Measurements from ENCODE around the gene RALBP1.

Gene RALBP1

GRCh38 chr18:9453283-9453682, 22.0 kb upstream of the RALBP1 start:
- H3K79me1 ChIP-seq (ENCODE audit: low read depth, low read length) = no peaks in the 10 kb centered on the region
- peaks cover 3 to 4% of the 10 kb centered on the region in 2 donors for H3K9me3 ChIP-seq (replicated peaks in 1 of 2; ENCODE audit: control insufficient read depth in 2 of 2, insufficient read depth in 1 of 2, low read depth in 1 of 2, low read length in 2 of 2)
- no peak overlapping the region for H2BK12ac ChIP-seq (ENCODE audit: low read length)
- no peak overlapping the region for H3K4me2 ChIP-seq (ENCODE audit: insufficient read depth, low read length, poor library complexity, severe bottlenecking)
- no peak overlapping the region for H3K18ac ChIP-seq (ENCODE audit: low read length)
- H3K4ac ChIP-seq (ENCODE audit: low read length) = no peak overlapping the region
- peaks cover 0 to 3% of the 10 kb centered on the region in 2 donors for H3K4me1 ChIP-seq (ENCODE audit: control insufficient read depth in 2 of 2, insufficient read depth in 1 of 2, low read depth in 1 of 2, low read length in 2 of 2)
- H3K9ac ChIP-seq (ENCODE audit: low read depth, low read length, poor library complexity) = no peak overlapping the region
- H2AFZ ChIP-seq (ENCODE audit: low read length) = no peak overlapping the region
- H3K4me3 ChIP-seq (ENCODE audit: low read length in 2 of 2) = no peak overlapping the region
- H2BK15ac ChIP-seq (ENCODE audit: low read length) = no peak overlapping the region
- no peak overlapping the region for H4K8ac ChIP-seq (ENCODE audit: low read depth, low read length)
- no peaks in the 10 kb centered on the region for H3K27me3 ChIP-seq (ENCODE audit: control insufficient read depth in 3 of 3, insufficient read depth in 3 of 3, low read depth in 1 of 3, low read length in 3 of 3)
- H3K27ac ChIP-seq (replicated peaks; ENCODE audit: low read length) = no peak overlapping the region
- no CpG with 5 or more reads among the region's 2 CpGs for WGBS, 2 donors (ENCODE audit: extremely low coverage in 2 of 2, insufficient read length in 2 of 2, insufficient replicate concordance in 1 of 2)
- no peak overlapping the region for H2BK120ac ChIP-seq (ENCODE audit: low read depth, low read length)
- H3K14ac ChIP-seq (ENCODE audit: low read length) = no peak overlapping the region
- H2BK5ac ChIP-seq (ENCODE audit: low read length) = no peak overlapping the region
- DNase-seq (ENCODE audit: low spot score) = no peak
- no peak overlapping the region for H2AK5ac ChIP-seq (ENCODE audit: low read depth, low read length)
- H4K91ac ChIP-seq (ENCODE audit: low read depth, low read length, poor library complexity) = no peak overlapping the region
- H3K23ac ChIP-seq (ENCODE audit: low read depth, low read length, poor library complexity) = no peak overlapping the region
- H3K36me3 ChIP-seq (replicated peaks in 1 of 2; ENCODE audit: control insufficient read depth in 2 of 2, insufficient read depth in 2 of 2, low read length in 2 of 2) = no peaks in the 10 kb centered on the region

GRCh38 chr18:9454061-9454703, 21.1 kb upstream of the RALBP1 start:
- Histone ChIP-seq H3K79me1 (ENCODE audit: low read depth, low read length) (no peaks in the 10 kb centered on the region), H3K4ac (ENCODE audit: low read length) (no peak overlapping the region), H2BK120ac (ENCODE audit: low read depth, low read length) (no peak overlapping the region), H2BK12ac (ENCODE audit: low read length) (no peak overlapping the region), H3K9ac (ENCODE audit: low read depth, low read length, poor library complexity) (no peak overlapping the region), H3K18ac (ENCODE audit: low read length) (no peak overlapping the region), H3K27me3 (ENCODE audit: control insufficient read depth in 3 of 3, insufficient read depth in 3 of 3, low read depth in 1 of 3, low read length in 3 of 3) (no peaks in the 10 kb centered on the region), H3K9me3 (replicated peaks in 1 of 2; ENCODE audit: control insufficient read depth in 2 of 2, insufficient read depth in 1 of 2, low read depth in 1 of 2, low read length in 2 of 2) (peaks cover 3 to 4% of the 10 kb centered on the region in 2 donors), H4K91ac (ENCODE audit: low read depth, low read length, poor library complexity) (no peak overlapping the region), H3K4me3 (ENCODE audit: low read length in 2 of 2) (no peak overlapping the region), H4K8ac (ENCODE audit: low read depth, low read length) (no peak overlapping the region), H3K4me1 (ENCODE audit: control insufficient read depth in 2 of 2, insufficient read depth in 1 of 2, low read depth in 1 of 2, low read length in 2 of 2) (peaks cover 0 to 3% of the 10 kb centered on the region in 2 donors), H3K14ac (ENCODE audit: low read length) (no peak overlapping the region), H3K27ac (replicated peaks; ENCODE audit: low read length) (no peak overlapping the region), H3K4me2 (ENCODE audit: insufficient read depth, low read length, poor library complexity, severe bottlenecking) (no peak overlapping the region), H2BK15ac (ENCODE audit: low read length) (no peak overlapping the region), H2AK5ac (ENCODE audit: low read depth, low read length) (no peak overlapping the region), H2AFZ (ENCODE audit: low read length) (peak overlapping the region; percentile 47), H2BK5ac (ENCODE audit: low read length) (no peak overlapping the region), H3K23ac (ENCODE audit: low read depth, low read length, poor library complexity) (no peak overlapping the region), H3K36me3 (replicated peaks in 1 of 2; ENCODE audit: control insufficient read depth in 2 of 2, insufficient read depth in 2 of 2, low read length in 2 of 2) (no peaks in the 10 kb centered on the region)
- no CpG with 5 or more reads among the region's 5 CpGs for WGBS, 2 donors (ENCODE audit: extremely low coverage in 2 of 2, insufficient read length in 2 of 2, insufficient replicate concordance in 1 of 2)
- no peak for DNase-seq (ENCODE audit: low spot score)

- WGBS, 2 donors (ENCODE audit: extremely low coverage in 2 of 2, insufficient read length in 2 of 2, insufficient replicate concordance in 1 of 2) = no CpG with 5 or more reads among the region's 3 CpGs
- H3K27ac ChIP-seq (replicated peaks; ENCODE audit: low read length) = no peak overlapping the region
- H3K9me3 ChIP-seq (replicated peaks in 1 of 2; ENCODE audit: control insufficient read depth in 2 of 2, insufficient read depth in 1 of 2, low read depth in 1 of 2, low read length in 2 of 2) = peaks cover 3 to 4% of the 10 kb centered on the region in 2 donors
- H2AK5ac ChIP-seq (ENCODE audit: low read depth, low read length) = no peak overlapping the region
- no peak overlapping the region for H2BK15ac ChIP-seq (ENCODE audit: low read length)
- no peak overlapping the region for H3K4me3 ChIP-seq (ENCODE audit: low read length in 2 of 2)
- no peak overlapping the region for H4K91ac ChIP-seq (ENCODE audit: low read depth, low read length, poor library complexity)
- no peak overlapping the region for H3K23ac ChIP-seq (ENCODE audit: low read depth, low read length, poor library complexity)
- H3K27me3 ChIP-seq (ENCODE audit: control insufficient read depth in 3 of 3, insufficient read depth in 3 of 3, low read depth in 1 of 3, low read length in 3 of 3) = peaks cover 0 to 1% (median 0%) of the 10 kb centered on the region in 3 experiments
- no peak overlapping the region for H4K8ac ChIP-seq (ENCODE audit: low read depth, low read length)
- no peak overlapping the region for H2AFZ ChIP-seq (ENCODE audit: low read length)
- H3K4me1 ChIP-seq (ENCODE audit: control insufficient read depth in 2 of 2, insufficient read depth in 1 of 2, low read depth in 1 of 2, low read length in 2 of 2) = no peaks in the 10 kb centered on the region
- H2BK120ac ChIP-seq (ENCODE audit: low read depth, low read length) = no peak overlapping the region
- H3K79me1 ChIP-seq (ENCODE audit: low read depth, low read length) = no peaks in the 10 kb centered on the region
- no peak overlapping the region for H3K18ac ChIP-seq (ENCODE audit: low read length)
- H2BK12ac ChIP-seq (ENCODE audit: low read length) = no peak overlapping the region
- H3K14ac ChIP-seq (ENCODE audit: low read length) = no peak overlapping the region
- no peaks in the 10 kb centered on the region for H3K36me3 ChIP-seq (replicated peaks in 1 of 2; ENCODE audit: control insufficient read depth in 2 of 2, insufficient read depth in 2 of 2, low read length in 2 of 2)
- H3K9ac ChIP-seq (ENCODE audit: low read depth, low read length, poor library complexity) = no peak overlapping the region
- H2BK5ac ChIP-seq (ENCODE audit: low read length) = no peak overlapping the region
- no peak overlapping the region for H3K4ac ChIP-seq (ENCODE audit: low read length)
- no peak overlapping the region for H3K4me2 ChIP-seq (ENCODE audit: insufficient read depth, low read length, poor library complexity, severe bottlenecking)
- no peak for DNase-seq (ENCODE audit: low spot score)
Observed at GRCh38 chr18:9455718-9456511, 19.4 kb upstream of the RALBP1 start.

GRCh38 chr18:9466127-9466526, 9.2 kb upstream of the RALBP1 start:
- Histone ChIP-seq H3K9me3 (replicated peaks in 1 of 2; ENCODE audit: control insufficient read depth in 2 of 2, insufficient read depth in 1 of 2, low read depth in 1 of 2, low read length in 2 of 2) (peaks cover 2 to 5% of the 10 kb centered on the region in 2 donors), H2AFZ (ENCODE audit: low read length) (no peak overlapping the region), H4K91ac (ENCODE audit: low read depth, low read length, poor library complexity) (no peak overlapping the region), H3K27me3 (ENCODE audit: control insufficient read depth in 3 of 3, insufficient read depth in 3 of 3, low read depth in 1 of 3, low read length in 3 of 3) (peaks cover 0 to 17% (median 0%) of the 10 kb centered on the region in 3 experiments), H3K4me3 (ENCODE audit: low read length in 2 of 2) (no peak overlapping the region), H3K27ac (replicated peaks; ENCODE audit: low read length) (no peak overlapping the region), H3K79me1 (ENCODE audit: low read depth, low read length) (no peaks in the 10 kb centered on the region), H4K8ac (ENCODE audit: low read depth, low read length) (no peak overlapping the region), H2AK5ac (ENCODE audit: low read depth, low read length) (no peak overlapping the region), H3K4me2 (ENCODE audit: insufficient read depth, low read length, poor library complexity, severe bottlenecking) (no peak overlapping the region), H3K4ac (ENCODE audit: low read length) (no peak overlapping the region), H3K14ac (ENCODE audit: low read length) (no peak overlapping the region), H2BK120ac (ENCODE audit: low read depth, low read length) (no peak overlapping the region), H3K18ac (ENCODE audit: low read length) (no peak overlapping the region), H3K23ac (ENCODE audit: low read depth, low read length, poor library complexity) (no peak overlapping the region), H2BK12ac (ENCODE audit: low read length) (no peak overlapping the region), H3K4me1 (ENCODE audit: control insufficient read depth in 2 of 2, insufficient read depth in 1 of 2, low read depth in 1 of 2, low read length in 2 of 2) (no peaks in the 10 kb centered on the region), H3K9ac (ENCODE audit: low read depth, low read length, poor library complexity) (no peak overlapping the region), H2BK15ac (ENCODE audit: low read length) (no peak overlapping the region), H3K36me3 (replicated peaks in 1 of 2; ENCODE audit: control insufficient read depth in 2 of 2, insufficient read depth in 2 of 2, low read length in 2 of 2) (no peaks in the 10 kb centered on the region), H2BK5ac (ENCODE audit: low read length) (no peak overlapping the region)
- no CpG with 5 or more reads among the region's 2 CpGs for WGBS, 2 donors (ENCODE audit: extremely low coverage in 2 of 2, insufficient read length in 2 of 2, insufficient replicate concordance in 1 of 2)
- no peak for DNase-seq (ENCODE audit: low spot score)

Measured in neuronal stem cell (in vitro differentiated cells).